Activated naive CD4-positive, alpha-beta T cell treated with anti-CD3 and anti-CD28 coated beads for 36 hours (primary cell): ENCODE results near the gene INTS1. TPM values are rescaled to one million over a fixed set of nuclear protein-coding genes. Genes with fewer than 3 reads are reported as not detected.
"Not testable (repeated sequence)": the region's sequence is repeated elsewhere in the genome, so short reads cannot be mapped to it uniquely, and the experiment has no call there.

Source experiments
- CTCF ChIA-PET: fragments of 350-600 bp; sonication (Branson Sonifier 250); formaldehyde crosslinking; loops from one replicate; lab custom pipeline; 2021; ENCODE audit warnings: antibody characterized with exemption; lab: Charles Lee
- DNase-seq: peaks from one replicate; pipeline ENCODE4 v3.0.0-alpha.2; 2020
- H3K27ac Mint-ChIP-seq: one replicate; pipeline ENCODE4 v1.8.0; 2021; ENCODE audit warnings: mild to moderate bottlenecking, mixed read lengths
- H3K27me3 Mint-ChIP-seq: one replicate; pipeline ENCODE4 v1.8.0; 2021; ENCODE audit warnings: low read depth, mixed read lengths
- H3K36me3 Mint-ChIP-seq: one replicate; pipeline ENCODE4 v1.8.0; 2021; ENCODE audit warnings: low read depth, mixed read lengths
- H3K4me1 Mint-ChIP-seq: one replicate; pipeline ENCODE4 v1.8.0; 2021; ENCODE audit warnings: low read depth, mixed read lengths
- H3K4me3 Mint-ChIP-seq: one replicate; pipeline ENCODE4 v1.8.0; 2021; ENCODE audit warnings: mild to moderate bottlenecking, moderate library complexity, mixed read lengths
- H3K9me3 Mint-ChIP-seq: one replicate; pipeline ENCODE4 v1.8.0; 2021; ENCODE audit warnings: mixed read lengths
- intact Hi-C: fragments of 100-400 bp; cut with micrococcal nuclease; formaldehyde crosslinking; loops from one replicate; pipeline ENCODE4 v1.15.1; 2023
- total RNA-seq, 2 experiments: library from RNA; stranded (reverse); gene quantifications; one replicate each; pipeline ENCODE4 v1.2.3, GENCODE V29; 2021

Gene INTS1
- total RNA-seq, 2 experiments from 2014 or later: 97.6 to 103 TPM

DNA sequence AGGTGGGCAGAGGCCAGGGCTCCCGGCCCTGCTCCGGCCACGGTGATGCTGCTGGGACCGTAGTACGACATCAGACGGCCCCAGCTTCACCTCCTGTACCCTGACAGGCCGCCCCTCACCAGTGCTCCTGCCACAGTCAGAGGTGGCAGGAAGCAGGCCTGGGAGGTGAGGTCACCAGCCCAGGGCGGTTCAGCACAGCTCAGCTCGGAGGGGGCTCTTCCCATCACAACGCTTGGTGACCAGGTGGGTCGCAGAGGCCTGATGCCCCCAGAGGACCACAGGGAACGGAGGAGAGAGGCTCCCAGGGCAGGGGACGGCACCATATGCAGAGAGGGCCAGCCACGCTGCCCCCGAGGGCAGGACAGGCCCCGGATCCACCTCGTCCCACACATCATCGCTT is 53.8 kb downstream of the INTS1 start:
- Mint-ChIP-seq H3K4me1 (no peaks in the 10 kb centered on the region), H3K9me3 (no peaks in the 10 kb centered on the region), H3K27ac (no peak overlapping the region), H3K4me3 (no peak overlapping the region), H3K27me3 (no peaks in the 10 kb centered on the region), H3K36me3 (no peaks in the 10 kb centered on the region)
- no peak for DNase-seq
- intact Hi-C loops: no loop called here
- CTCF ChIA-PET: no interaction called here

DNA sequence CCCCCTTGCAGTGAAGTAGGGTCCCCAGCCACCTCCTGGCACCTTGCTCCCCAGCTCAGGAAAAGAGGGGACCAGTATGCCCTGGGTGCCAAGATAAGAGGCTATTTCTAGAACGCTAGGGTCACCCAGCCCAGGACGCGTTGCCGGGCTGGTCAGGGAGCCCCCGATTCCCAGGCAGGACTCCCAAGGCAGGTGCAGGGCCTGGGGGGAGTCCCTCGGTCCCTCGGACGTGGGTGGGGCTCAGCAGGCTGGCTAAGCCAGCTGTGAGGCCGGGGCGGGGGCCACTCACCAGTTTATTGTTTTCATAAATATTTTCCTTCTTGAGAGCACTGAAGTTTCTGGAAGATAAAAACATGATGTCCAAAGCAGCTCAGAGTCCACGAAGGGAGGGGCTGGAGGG is 54.2 kb downstream of the INTS1 start:
- no peaks in the 10 kb centered on the region for H3K36me3 Mint-ChIP-seq
- CTCF ChIA-PET: interaction anchor here (1.5 kb wide), 1 partner anchor 25 kb away, joined by 4 read pairs; no protein-coding TSS in a partner anchor
- no peaks in the 10 kb centered on the region for H3K9me3 Mint-ChIP-seq
- no peak for DNase-seq
- no peak overlapping the region for H3K4me3 Mint-ChIP-seq
- no peak overlapping the region for H3K27ac Mint-ChIP-seq
- intact Hi-C loops: no loop called here
- H3K27me3 Mint-ChIP-seq: no peaks in the 10 kb centered on the region
- no peaks in the 10 kb centered on the region for H3K4me1 Mint-ChIP-seq

DNA sequence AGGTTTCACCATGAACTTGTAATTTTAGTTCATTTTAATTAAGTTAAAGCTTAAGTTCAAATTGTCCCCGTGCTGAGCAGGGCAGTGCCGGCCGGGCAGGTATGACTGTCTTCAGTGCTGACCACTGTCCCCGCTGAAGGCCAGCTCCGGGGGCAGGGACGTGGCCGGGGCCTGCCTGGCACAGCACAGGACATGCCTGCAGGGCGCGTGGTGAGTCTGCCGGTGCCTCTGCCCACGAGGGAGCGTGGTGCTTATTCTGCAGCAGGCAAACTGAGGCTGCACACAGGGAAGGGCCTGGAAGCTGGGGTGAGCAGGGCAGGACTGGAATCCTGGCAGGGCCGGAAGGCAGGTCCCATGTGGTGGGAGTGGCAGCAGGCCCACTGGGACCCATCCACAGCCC is 54.7 kb downstream of the INTS1 start:
- intact Hi-C loops: no loop called here
- H3K9me3 Mint-ChIP-seq: no peaks in the 10 kb centered on the region
- H3K27me3 Mint-ChIP-seq: no peaks in the 10 kb centered on the region
- CTCF ChIA-PET: interaction anchor here (1.0 to 1.5 kb wide), 2 partner anchors 17 to 25 kb away, joined by 4 read pairs; no protein-coding TSS in a partner anchor
- H3K4me3 Mint-ChIP-seq: no peak overlapping the region
- no peaks in the 10 kb centered on the region for H3K4me1 Mint-ChIP-seq
- DNase-seq: no peak
- no peak overlapping the region for H3K27ac Mint-ChIP-seq
- no peaks in the 10 kb centered on the region for H3K36me3 Mint-ChIP-seq

DNA sequence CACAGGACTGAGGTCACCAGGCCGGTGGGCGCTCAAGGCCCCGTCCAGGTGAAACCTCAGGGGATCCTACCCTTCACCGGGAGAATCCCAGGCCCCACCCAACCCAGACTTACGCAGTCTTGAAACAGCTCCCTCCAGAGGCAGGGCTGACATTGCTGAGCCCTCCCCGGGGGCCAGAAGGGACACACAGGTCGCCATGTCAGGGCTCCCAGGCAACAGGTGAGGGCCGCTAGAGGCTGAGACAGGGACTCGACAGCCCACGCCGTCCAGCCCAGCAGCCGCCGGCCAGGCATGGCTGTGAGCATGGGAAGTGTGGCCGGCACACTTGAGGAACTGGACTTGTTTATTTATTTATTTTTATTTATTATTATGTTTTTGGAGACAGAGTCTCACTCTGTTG is 55.2 kb downstream of the INTS1 start:
- CTCF ChIA-PET: interaction anchor here (1.0 to 1.5 kb wide), 2 partner anchors 16 to 26 kb away, joined by 4 read pairs; no protein-coding TSS in a partner anchor
- Mint-ChIP-seq H3K4me1 (no peaks in the 10 kb centered on the region), H3K4me3 (no peak overlapping the region), H3K9me3 (no peaks in the 10 kb centered on the region), H3K36me3 (no peaks in the 10 kb centered on the region), H3K27me3 (no peaks in the 10 kb centered on the region), H3K27ac (no peak overlapping the region)
- DNase-seq: no peak
- intact Hi-C loops: no loop called here

DNA sequence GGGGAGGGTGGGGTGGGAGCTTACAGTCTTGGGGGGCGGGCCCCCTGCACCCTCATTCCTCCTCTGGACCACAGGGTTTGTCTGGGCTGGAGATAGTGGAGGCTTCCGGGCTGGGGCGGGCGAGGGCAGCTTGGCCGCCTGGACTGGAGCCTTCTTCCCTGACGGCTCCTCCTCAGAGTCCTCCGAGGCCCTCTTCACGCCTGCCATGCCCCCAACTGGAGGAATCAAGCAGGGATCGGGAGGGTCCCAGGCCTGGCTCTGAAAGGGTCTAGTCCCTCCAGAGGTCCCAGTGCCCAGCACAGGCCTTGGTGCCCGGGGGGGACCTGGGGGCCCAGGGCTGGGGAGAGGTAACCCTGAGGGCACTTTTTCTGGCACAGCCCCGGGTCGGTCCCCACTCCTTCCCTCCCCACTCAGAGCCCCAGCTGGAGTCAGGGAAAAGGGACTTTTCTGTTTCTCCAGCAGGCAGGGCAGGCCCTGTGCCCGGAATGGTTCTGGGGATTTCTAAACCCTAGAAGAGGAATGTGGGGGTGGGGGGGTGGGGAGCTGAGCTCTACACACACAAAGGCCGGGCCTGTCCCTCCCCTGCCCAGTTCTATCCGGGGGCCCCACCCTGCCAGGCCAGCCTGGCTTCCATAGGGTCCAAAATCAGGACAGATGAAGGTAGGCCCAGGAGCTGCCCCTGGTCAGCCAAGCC is 56.5 kb downstream of the INTS1 start:
- Mint-ChIP-seq H3K9me3 (no peaks in the 10 kb centered on the region), H3K4me3 (no peak overlapping the region), H3K4me1 (no peaks in the 10 kb centered on the region), H3K27me3 (no peaks in the 10 kb centered on the region), H3K36me3 (no peaks in the 10 kb centered on the region), H3K27ac (no peak overlapping the region)
- no peak for DNase-seq
- intact Hi-C loops: no loop called here
- CTCF ChIA-PET: no interaction called here

DNA sequence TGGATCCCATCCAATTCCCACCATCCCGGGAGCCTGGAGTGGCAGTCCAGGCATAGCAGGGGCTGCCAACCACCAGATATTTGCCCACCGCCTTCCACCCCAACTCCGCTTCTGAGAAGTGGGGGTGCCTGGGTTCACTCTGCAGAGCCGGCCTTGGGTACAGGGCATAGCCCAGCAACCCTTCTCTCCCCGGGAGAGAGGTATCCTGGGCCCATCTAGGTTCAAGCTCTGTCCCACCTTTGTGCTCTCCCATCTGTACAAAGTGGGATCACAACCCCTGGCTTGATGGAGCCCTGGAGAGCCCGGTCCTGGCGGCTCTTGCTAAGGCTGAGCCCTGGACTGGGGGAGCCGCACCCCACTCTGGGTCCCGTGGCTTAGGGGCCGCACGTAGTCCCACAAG is 57.1 kb downstream of the INTS1 start:
- no peak for DNase-seq
- H3K9me3 Mint-ChIP-seq: no peaks in the 10 kb centered on the region
- no peak overlapping the region for H3K4me3 Mint-ChIP-seq
- H3K36me3 Mint-ChIP-seq: no peaks in the 10 kb centered on the region
- intact Hi-C loops: no loop called here
- CTCF ChIA-PET: no interaction called here
- H3K4me1 Mint-ChIP-seq: no peaks in the 10 kb centered on the region
- H3K27me3 Mint-ChIP-seq: no peaks in the 10 kb centered on the region
- no peak overlapping the region for H3K27ac Mint-ChIP-seq

DNA sequence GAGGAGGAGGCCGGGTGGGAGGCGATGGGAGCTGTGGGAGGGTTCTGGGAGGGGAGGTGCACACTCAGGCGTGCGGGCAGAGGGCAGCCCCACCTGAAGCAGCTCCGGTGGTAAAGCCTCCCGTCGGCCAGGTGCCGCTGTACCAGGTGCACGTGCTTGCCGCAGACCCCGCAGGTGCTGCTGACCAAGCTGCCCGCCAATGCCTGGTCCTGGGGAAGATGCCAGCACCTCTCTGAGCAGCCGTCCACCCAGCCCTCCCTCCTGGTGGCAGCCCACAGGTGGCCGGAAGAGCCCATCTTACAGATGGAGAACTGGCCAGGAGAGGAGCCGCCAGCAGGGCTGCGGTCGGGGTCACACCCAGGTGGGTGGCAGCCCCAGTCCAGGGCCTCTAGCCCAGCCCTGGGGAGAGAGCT is 57.6 kb downstream of the INTS1 start:
- CTCF ChIA-PET: no interaction called here
- H3K4me1 Mint-ChIP-seq: no peaks in the 10 kb centered on the region

DNA sequence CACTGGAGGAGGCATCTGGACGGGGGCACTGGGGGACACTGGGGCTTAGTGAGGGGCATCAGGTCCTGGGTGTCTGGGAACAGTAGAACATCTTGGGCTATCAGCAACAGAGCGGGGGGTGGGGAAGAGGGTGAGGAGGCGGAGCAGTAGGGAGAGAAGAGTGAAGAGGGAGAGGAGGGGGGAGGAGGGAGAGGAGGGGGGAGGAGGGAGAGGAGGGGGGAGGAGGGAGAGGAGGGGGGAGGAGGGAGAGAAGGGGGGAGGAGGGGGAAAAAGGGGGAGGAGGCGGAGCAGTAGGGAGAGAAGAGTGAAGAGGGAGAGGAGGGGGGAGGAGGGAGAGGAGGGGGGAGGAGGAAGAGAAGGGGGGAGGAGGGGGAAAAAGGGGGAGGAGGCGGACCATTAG is 58.2 kb downstream of the INTS1 start:
- CTCF ChIA-PET, H3K27ac Mint-ChIP-seq, H3K4me1 Mint-ChIP-seq, H3K36me3 Mint-ChIP-seq, H3K4me3 Mint-ChIP-seq, intact Hi-C loops, H3K9me3 Mint-ChIP-seq, DNase-seq, H3K27me3 Mint-ChIP-seq: not testable (repeated sequence)

More for the DNA sequence above, 57.6 kb downstream of the INTS1 start:
- DNase-seq: no peak
- Mint-ChIP-seq H3K4me3 (no peak overlapping the region), H3K36me3 (no peaks in the 10 kb centered on the region), H3K27ac (no peak overlapping the region), H3K9me3 (no peaks in the 10 kb centered on the region), H3K27me3 (no peaks in the 10 kb centered on the region)
- intact Hi-C loops: no loop called here

DNA sequence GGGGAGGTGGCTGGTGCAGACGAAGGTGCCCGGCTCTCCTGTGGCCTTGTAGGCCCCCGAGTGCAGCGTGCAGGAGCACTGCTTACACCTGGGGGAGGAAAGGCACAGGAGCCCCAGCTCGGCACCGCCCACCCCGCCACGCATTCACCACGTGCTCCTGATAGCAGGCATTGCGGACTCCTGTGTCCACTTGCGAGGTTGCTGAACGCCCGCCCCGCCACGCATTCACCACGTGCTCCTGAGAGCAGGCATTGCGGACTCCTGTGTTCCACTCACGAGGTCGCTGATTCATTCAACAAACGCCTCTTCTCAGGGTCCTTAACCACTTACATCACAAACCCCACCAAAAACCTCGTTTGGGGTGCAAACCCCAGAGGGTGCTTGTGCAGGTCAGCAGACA is 58.8 kb downstream of the INTS1 start:
- CTCF ChIA-PET: no interaction called here
- Mint-ChIP-seq H3K36me3 (no peaks in the 10 kb centered on the region), H3K27me3 (no peaks in the 10 kb centered on the region), H3K4me3 (no peak overlapping the region), H3K9me3 (no peaks in the 10 kb centered on the region), H3K4me1 (no peaks in the 10 kb centered on the region), H3K27ac (no peak overlapping the region)
- intact Hi-C loops: no loop called here
- no peak for DNase-seq

DNA sequence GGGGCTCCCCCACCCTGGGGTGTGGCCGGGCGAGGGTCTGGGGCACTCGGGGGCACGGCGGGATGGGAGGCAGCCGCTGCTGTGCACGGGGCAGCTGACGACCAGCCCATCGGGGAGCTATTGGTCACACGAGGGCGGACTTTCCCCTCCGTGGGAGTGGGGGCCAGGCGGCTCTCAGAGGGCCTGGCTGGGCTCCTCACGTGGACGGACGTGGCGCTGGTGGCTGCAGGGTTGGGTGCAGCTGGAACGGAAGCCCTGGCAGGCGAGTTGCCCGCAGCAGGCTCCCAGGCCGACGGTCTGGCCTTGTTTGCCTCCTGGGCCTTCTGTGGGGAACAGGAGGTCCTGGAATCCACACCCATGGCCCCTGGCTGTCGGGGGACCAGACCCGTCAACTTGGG is 59.3 kb downstream of the INTS1 start:
- Mint-ChIP-seq H3K4me1 (no peaks in the 10 kb centered on the region), H3K4me3 (no peak overlapping the region), H3K27ac (no peak overlapping the region), H3K27me3 (no peaks in the 10 kb centered on the region), H3K36me3 (no peaks in the 10 kb centered on the region), H3K9me3 (no peaks in the 10 kb centered on the region)
- CTCF ChIA-PET: no interaction called here
- intact Hi-C loops: no loop called here
- no peak for DNase-seq

DNA sequence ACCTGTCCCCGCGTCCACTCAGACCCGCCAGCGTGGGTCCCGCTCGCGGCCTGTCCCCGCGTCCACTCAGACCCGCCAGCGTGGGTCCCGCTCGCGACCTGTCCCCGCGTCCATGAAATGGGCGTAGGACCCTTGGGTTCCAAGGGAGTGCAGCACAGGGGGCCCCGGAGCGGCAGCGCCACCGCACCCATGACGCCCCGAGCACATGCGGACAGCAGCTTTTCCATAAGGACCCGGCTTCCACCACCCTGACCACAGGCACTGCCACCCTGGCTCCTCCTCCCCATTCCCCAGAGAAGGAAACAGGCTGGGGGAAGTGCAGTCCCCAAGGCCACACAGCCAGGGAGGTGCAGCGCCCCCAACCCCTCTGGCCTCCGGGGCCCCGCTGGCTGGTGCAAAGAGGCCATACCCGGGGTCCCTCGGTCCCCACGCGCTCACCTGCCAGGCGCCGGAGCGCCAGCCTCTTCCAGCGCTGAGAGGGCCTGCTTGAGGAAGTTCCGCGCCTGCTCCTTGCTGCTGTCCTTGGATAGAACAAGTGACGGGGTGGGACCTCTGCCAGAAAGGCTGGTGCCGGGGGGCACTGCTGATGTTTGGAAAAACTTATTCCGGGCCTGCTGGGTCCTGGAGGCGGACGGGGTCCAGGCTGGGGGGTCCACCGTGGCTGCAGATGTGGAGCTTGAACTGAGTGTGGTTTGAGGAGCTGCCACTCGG is 59.8 kb downstream of the INTS1 start:
- DNase-seq: no peak
- CTCF ChIA-PET: no interaction called here
- Mint-ChIP-seq H3K9me3 (peaks cover under 1% of the 10 kb centered on the region), H3K4me1 (no peaks in the 10 kb centered on the region), H3K27ac (no peak overlapping the region), H3K4me3 (no peak overlapping the region), H3K27me3 (no peaks in the 10 kb centered on the region), H3K36me3 (no peaks in the 10 kb centered on the region)
- intact Hi-C loops: no loop called here

DNA sequence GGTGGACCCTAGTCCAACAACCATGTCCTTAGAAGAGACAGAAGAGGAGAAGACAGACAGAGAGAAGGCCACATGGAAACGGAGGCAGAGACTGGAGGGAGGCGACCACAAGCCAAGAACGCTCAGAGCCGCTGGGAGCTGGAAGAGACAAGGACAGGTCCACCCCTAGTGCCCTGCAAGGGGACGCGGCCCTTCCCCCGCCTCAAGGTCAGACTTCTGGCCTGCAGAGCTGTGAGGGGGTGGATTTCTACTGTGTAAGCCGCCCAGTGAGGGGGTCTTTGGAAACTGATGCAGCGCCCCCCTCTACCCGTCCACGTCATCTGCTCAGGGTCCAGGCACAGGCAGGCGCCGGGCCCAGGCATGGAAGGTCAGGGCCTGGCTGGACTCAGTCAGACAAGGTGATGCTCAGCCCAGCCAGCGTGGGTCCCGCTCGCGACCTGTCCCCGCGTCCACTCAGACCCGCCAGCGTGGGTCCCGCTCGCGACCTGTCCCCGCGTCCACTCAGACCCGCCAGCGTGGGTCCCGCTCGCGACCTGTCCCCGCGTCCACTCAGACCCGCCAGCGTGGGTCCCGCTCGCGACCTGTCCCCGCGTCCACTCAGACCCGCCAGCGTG is 60.5 kb downstream of the INTS1 start:
- DNase-seq, H3K27me3 Mint-ChIP-seq, CTCF ChIA-PET, H3K27ac Mint-ChIP-seq, intact Hi-C loops, H3K4me1 Mint-ChIP-seq, H3K9me3 Mint-ChIP-seq, H3K36me3 Mint-ChIP-seq, H3K4me3 Mint-ChIP-seq: not testable (repeated sequence)
